Astrocyte (in vitro differentiated cells and primary cell): Measurements from ENCODE around the gene CROCC2. TPM values are rescaled to one million over a fixed set of nuclear protein-coding genes. Genes with fewer than 3 reads are reported as not detected.

Source experiments
- DNase-seq: peaks from one replicate; pipeline ENCODE4 v3.0.0-alpha.2; 2010; ENCODE audit warnings: low read depth
- FAIRE-seq: peaks from 2 replicates; lab custom pipeline; 2011; peaks lifted over from hg19 to GRCh38; lab: Jason Lieb, UNC
- H2AFZ ChIP-seq: 2 replicates; pipeline ENCODE4 v1.6.0; 2012; ENCODE audit warnings: low read depth, low read length, inconsistent platforms
- H3K27ac ChIP-seq: 2 replicates; pipeline ENCODE4 v1.5.1; 2011; ENCODE audit warnings: low read depth, low read length, inconsistent platforms
- H3K27me3 ChIP-seq: 2 replicates; pipeline ENCODE4 v1.6.0; 2011; ENCODE audit warnings: low read length, inconsistent platforms; ENCODE audit not compliant: insufficient read depth
- H3K36me3 ChIP-seq: 2 replicates; pipeline ENCODE4 v1.5.1; 2011; ENCODE audit warnings: low read length, inconsistent platforms; ENCODE audit not compliant: insufficient read depth
- H3K4me1 ChIP-seq: 2 replicates; pipeline ENCODE4 v1.5.1; 2011; ENCODE audit warnings: low read length, inconsistent platforms; ENCODE audit not compliant: insufficient read depth
- H3K4me2 ChIP-seq: 2 replicates; pipeline ENCODE4 v1.6.0; 2012; ENCODE audit warnings: low read length, inconsistent platforms
- H3K4me3 ChIP-seq: 2 replicates; pipeline ENCODE4 v1.5.1; 2011; ENCODE audit warnings: low read depth, mild to moderate bottlenecking, low read length, inconsistent platforms; ENCODE audit not compliant: insufficient read depth
- H3K79me2 ChIP-seq: 2 replicates; pipeline ENCODE4 v1.6.0; 2012; ENCODE audit warnings: mild to moderate bottlenecking, low read length, inconsistent platforms; ENCODE audit not compliant: insufficient read depth
- H3K9ac ChIP-seq: 2 replicates; pipeline ENCODE4 v1.6.0; 2012; ENCODE audit warnings: mild to moderate bottlenecking, low read length, inconsistent platforms
- H3K9me3 ChIP-seq: 2 replicates; pipeline ENCODE4 v1.5.1; 2012; ENCODE audit warnings: low read depth, mild to moderate bottlenecking, low read length, inconsistent platforms; ENCODE audit not compliant: insufficient read depth
- H4K20me1 ChIP-seq: 2 replicates; pipeline ENCODE4 v1.6.0; 2012; ENCODE audit warnings: low read length, inconsistent platforms; ENCODE audit not compliant: insufficient read depth
- H3K27ac Mint-ChIP-seq: one replicate; pipeline ENCODE4 v1.8.0; 2021; ENCODE audit warnings: mild to moderate bottlenecking, mixed read lengths; ENCODE audit not compliant: unreplicated experiment
- H3K27me3 Mint-ChIP-seq: one replicate; pipeline ENCODE4 v1.8.0; 2021; ENCODE audit warnings: low read depth, mixed read lengths; ENCODE audit not compliant: unreplicated experiment
- H3K36me3 Mint-ChIP-seq: one replicate; pipeline ENCODE4 v1.8.0; 2021; ENCODE audit warnings: low read depth, mixed read lengths; ENCODE audit not compliant: unreplicated experiment
- H3K4me1 Mint-ChIP-seq: one replicate; pipeline ENCODE4 v1.8.0; 2021; ENCODE audit warnings: low read depth, mixed read lengths; ENCODE audit not compliant: unreplicated experiment
- H3K4me3 Mint-ChIP-seq: one replicate; pipeline ENCODE4 v1.8.0; 2021; ENCODE audit warnings: mild to moderate bottlenecking, moderate library complexity, mixed read lengths; ENCODE audit not compliant: unreplicated experiment
- H3K9me3 Mint-ChIP-seq: one replicate; pipeline ENCODE4 v1.8.0; 2021; ENCODE audit warnings: mild to moderate bottlenecking, mixed read lengths; ENCODE audit not compliant: unreplicated experiment
- EZH2 ChIP-seq: IDR thresholded peaks from 2 replicates; pipeline ENCODE4 v1.6.1; 2012; ENCODE audit warnings: mild to moderate bottlenecking, low read length, inconsistent platforms; ENCODE audit not compliant: insufficient read depth
- total RNA-seq: library from RNA; stranded (reverse); gene quantifications from 2 replicates; pipeline ENCODE4 v1.2.1, GENCODE V29; 2021
- TF ChIP-seq, protein P1 (sequence below): IDR thresholded peaks from 2 replicates; pipeline ENCODE4 v1.5.1; 2011; ENCODE audit warnings: low read depth, mild to moderate bottlenecking, inconsistent platforms, low read length, moderate library complexity; ENCODE audit not compliant: insufficient read depth

Gene CROCC2
- total RNA-seq, 1 donor from 2014 or later = not detected

DNA sequence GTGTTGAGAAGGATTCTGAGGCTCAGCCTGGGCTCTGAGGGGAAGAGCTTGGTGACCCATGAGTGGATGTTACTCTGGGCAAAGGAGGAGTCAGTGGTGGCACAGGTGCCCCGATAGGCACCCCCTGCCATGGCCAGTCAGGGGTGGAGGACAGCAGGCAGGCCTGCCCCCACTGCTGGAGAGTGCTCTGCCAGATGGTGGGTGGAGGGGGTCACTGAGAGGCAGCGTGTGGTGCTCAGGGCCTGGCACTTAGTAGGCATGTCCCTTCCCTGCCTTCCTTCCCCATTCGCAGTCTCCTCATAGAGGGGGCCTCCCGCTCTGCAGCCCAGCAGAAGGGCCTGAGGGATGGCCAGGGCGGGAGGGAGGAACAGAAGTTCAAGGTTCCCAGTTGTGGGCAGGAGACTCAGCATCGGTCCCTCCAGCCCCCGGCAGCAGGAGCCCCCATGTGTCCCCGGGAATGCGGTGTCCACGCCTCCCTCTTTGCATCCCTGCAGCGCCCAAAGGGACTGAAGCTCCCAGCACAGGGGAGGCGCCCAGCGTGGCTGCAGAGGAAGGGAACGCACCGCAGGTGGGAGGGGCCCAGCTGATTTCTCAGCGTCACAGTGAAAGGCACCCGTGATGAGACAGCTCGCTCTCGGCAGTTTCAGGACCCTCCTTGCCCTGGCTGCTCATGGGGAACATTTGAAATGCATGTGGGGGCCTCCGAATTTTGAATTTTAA is 86.6 kb downstream of the CROCC2 start:
- no peaks in the 10 kb centered on the region for H3K36me3 Mint-ChIP-seq
- no peaks in the 10 kb centered on the region for H3K36me3 ChIP-seq

DNA sequence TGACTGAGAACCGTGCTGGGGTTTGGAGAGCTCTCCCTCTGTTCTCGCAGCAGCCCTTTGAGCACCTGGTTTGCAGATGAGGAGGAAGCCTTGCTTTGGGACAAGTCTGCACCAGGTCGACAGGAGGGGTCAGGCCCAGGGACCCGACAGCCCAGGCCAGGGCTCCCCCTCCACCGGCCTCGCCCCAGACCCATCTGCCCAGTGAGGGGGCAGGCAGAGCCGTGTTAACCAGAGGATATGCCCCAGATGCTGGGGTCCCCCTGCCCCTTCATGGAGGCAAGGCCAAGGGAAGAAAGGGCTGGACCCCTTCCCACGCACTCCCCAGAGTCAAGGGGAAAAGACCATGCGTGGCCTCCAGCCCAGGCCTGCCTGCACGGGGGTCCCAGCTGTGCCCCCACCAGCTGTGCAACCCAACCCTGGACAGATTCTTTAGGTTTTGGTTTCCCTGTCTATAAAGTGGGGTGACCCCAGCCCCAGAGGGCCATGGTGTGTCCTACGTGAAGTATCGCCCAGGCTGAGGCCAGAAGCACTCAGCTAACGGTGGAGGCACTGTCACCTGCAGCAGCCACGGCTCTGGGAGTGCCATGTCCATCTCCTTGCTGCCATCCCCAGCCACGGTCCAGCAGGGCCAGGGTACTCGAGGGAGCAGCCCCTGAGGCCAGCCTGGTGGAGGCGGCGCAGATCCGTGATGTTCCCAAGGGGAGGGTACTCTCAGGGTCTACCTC is 87.5 kb downstream of the CROCC2 start:
- Mint-ChIP-seq H3K36me3 (no peaks in the 10 kb centered on the region), H3K9me3 (no peaks in the 10 kb centered on the region), H3K27me3 (peaks cover 23% of the 10 kb centered on the region), H3K4me3 (no peak overlapping the region), H3K4me1 (peaks cover 2% of the 10 kb centered on the region), H3K27ac (no peak overlapping the region)
- Histone ChIP-seq H2AFZ (no peak overlapping the region), H3K27me3 (no peaks in the 10 kb centered on the region), H3K4me3 (no peak overlapping the region), H3K4me2 (no peak overlapping the region), H3K9me3 (peaks cover 7% of the 10 kb centered on the region), H3K4me1 (peaks cover 16% of the 10 kb centered on the region), H3K27ac (no peak overlapping the region), H4K20me1 (no peaks in the 10 kb centered on the region), H3K36me3 (no peaks in the 10 kb centered on the region), H3K9ac (no peak overlapping the region), H3K79me2 (no peaks in the 10 kb centered on the region)
- DNase-seq (no peak), FAIRE-seq (no peak)
- TF ChIP-seq, protein P1, sequence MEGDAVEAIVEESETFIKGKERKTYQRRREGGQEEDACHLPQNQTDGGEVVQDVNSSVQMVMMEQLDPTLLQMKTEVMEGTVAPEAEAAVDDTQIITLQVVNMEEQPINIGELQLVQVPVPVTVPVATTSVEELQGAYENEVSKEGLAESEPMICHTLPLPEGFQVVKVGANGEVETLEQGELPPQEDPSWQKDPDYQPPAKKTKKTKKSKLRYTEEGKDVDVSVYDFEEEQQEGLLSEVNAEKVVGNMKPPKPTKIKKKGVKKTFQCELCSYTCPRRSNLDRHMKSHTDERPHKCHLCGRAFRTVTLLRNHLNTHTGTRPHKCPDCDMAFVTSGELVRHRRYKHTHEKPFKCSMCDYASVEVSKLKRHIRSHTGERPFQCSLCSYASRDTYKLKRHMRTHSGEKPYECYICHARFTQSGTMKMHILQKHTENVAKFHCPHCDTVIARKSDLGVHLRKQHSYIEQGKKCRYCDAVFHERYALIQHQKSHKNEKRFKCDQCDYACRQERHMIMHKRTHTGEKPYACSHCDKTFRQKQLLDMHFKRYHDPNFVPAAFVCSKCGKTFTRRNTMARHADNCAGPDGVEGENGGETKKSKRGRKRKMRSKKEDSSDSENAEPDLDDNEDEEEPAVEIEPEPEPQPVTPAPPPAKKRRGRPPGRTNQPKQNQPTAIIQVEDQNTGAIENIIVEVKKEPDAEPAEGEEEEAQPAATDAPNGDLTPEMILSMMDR = no peak
- TF ChIP-seq EZH2 = no peak

More for the DNA sequence above, 86.6 kb downstream of the CROCC2 start:
- Histone ChIP-seq H3K9ac (no peak overlapping the region), H3K4me2 (no peak overlapping the region), H3K4me1 (peaks cover 10% of the 10 kb centered on the region), H3K27ac (no peak overlapping the region), H2AFZ (no peak overlapping the region), H4K20me1 (no peaks in the 10 kb centered on the region), H3K4me3 (no peak overlapping the region), H3K79me2 (no peaks in the 10 kb centered on the region), H3K27me3 (no peaks in the 10 kb centered on the region), H3K9me3 (peaks cover 14% of the 10 kb centered on the region)
- H3K9me3 Mint-ChIP-seq = no peaks in the 10 kb centered on the region
- TF ChIP-seq EZH2 = no peak
- TF ChIP-seq, protein P1 = no peak
- peaks cover 31% of the 10 kb centered on the region for H3K27me3 Mint-ChIP-seq
- peaks cover 2% of the 10 kb centered on the region for H3K4me1 Mint-ChIP-seq
- no peak overlapping the region for H3K27ac Mint-ChIP-seq
- no peak overlapping the region for H3K4me3 Mint-ChIP-seq
- DNase-seq (no peak), FAIRE-seq (no peak)
